Lower leg skin (tissue), 3 donors: ENCODE measurements around the gene REX1BD.

Experiments
- POLR2A ChIP-seq, 2 donors: fragments of 450-650 bp; IDR thresholded peaks; one replicate each; pipeline ENCODE4 v1.6.1; 2016 to 2017; ENCODE audit warnings: antibody characterized with exemption in 2 of 2, mild to moderate bottlenecking in 1 of 2, moderate library complexity in 1 of 2
- TF ChIP-seq, protein P1 (sequence below), 3 donors: fragments of 450-650 bp; IDR thresholded peaks; one replicate each; pipeline ENCODE4 v1.5.1; 2016; ENCODE audit warnings: antibody characterized with exemption in 3 of 3, mild to moderate bottlenecking in 3 of 3, moderate library complexity in 2 of 3

DNA sequence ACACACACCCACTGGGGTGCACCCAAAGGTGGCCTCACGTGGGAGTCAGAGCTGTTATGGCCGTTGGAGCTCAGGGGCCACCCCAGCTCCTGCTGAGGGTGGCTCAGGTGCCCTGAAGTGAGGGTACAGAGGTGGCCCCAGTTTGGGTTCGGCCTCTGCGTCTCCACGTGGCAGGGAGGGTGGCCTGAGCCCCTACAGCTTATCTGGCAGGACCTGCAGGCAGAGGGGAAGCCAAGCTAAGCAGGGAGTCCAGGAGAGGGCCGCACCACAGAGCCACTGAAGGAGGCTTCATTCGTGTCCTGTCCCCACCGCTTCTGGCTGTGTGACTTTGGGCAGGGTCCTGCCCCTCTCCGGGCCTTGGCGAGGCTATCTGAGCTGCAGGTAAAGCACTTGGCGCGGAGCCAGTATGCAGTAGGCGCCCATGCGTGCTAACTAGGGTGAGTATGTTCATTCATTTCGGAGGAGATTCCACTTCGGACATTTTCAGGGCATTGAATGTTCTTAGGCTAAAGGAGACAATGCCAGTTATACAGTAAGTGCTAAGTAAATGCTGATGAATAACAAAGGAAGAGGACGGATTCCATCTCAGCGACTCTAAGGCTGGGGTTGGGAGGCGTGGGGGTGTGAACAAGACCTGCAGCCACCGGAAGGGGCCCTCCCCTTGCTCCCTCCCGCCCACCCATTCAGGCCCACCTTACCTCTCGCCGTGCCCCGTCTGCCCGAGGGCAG lies 4.9 kb downstream of the REX1BD start:
- TF ChIP-seq, protein P1, sequence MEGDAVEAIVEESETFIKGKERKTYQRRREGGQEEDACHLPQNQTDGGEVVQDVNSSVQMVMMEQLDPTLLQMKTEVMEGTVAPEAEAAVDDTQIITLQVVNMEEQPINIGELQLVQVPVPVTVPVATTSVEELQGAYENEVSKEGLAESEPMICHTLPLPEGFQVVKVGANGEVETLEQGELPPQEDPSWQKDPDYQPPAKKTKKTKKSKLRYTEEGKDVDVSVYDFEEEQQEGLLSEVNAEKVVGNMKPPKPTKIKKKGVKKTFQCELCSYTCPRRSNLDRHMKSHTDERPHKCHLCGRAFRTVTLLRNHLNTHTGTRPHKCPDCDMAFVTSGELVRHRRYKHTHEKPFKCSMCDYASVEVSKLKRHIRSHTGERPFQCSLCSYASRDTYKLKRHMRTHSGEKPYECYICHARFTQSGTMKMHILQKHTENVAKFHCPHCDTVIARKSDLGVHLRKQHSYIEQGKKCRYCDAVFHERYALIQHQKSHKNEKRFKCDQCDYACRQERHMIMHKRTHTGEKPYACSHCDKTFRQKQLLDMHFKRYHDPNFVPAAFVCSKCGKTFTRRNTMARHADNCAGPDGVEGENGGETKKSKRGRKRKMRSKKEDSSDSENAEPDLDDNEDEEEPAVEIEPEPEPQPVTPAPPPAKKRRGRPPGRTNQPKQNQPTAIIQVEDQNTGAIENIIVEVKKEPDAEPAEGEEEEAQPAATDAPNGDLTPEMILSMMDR (IDR thresholded peaks at IDR 0.05): no peak
- no peak for TF ChIP-seq POLR2A (IDR thresholded peaks at IDR 0.05)
